ENCODE results near the gene SLC4A7.

DNA sequence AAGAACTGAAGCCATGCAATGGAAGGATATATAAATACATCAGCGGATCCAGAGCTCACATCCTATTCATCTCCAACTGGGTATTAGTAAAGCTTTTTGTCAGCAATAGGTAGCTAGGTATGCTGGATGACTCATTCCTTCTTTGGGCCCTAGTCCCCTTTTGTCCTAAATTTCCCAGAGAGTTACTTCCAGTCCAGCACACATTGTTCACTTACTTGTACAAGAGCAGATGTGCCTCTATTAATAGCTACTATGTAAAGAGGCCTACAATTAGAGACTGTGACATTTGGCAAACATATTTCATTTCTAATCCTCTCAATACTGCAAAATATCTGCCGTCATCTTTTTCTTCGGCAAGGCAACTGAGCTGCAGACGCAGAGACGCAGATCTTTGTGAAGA is 1.7 kb upstream of the SLC4A7 start:
- TF ChIP-seq, protein P1, sequence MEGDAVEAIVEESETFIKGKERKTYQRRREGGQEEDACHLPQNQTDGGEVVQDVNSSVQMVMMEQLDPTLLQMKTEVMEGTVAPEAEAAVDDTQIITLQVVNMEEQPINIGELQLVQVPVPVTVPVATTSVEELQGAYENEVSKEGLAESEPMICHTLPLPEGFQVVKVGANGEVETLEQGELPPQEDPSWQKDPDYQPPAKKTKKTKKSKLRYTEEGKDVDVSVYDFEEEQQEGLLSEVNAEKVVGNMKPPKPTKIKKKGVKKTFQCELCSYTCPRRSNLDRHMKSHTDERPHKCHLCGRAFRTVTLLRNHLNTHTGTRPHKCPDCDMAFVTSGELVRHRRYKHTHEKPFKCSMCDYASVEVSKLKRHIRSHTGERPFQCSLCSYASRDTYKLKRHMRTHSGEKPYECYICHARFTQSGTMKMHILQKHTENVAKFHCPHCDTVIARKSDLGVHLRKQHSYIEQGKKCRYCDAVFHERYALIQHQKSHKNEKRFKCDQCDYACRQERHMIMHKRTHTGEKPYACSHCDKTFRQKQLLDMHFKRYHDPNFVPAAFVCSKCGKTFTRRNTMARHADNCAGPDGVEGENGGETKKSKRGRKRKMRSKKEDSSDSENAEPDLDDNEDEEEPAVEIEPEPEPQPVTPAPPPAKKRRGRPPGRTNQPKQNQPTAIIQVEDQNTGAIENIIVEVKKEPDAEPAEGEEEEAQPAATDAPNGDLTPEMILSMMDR (IDR thresholded peaks at IDR 0.05) = no peak
- no peak for TF ChIP-seq POLR2A (IDR thresholded peaks at IDR 0.05; ENCODE audit: low read depth)
